H1 (cell line): Measurements from ENCODE around the gene ALDH1A2. TPM values are rescaled to one million over a fixed set of nuclear protein-coding genes. Genes with fewer than 3 reads are reported as not detected.

ENCODE experiments used
- CBX5 ChIP-seq: fragments of 300-800, 300-1000 bp; sonication (generic); IDR thresholded peaks from 2 replicates; pipeline ENCODE4 v1.7.1; 2016; ENCODE audit warnings: antibody characterized with exemption, low read length, low read depth
- CHD2 ChIP-seq: IDR thresholded peaks from 2 replicates; pipeline ENCODE4 v1.6.1; 2012; ENCODE audit warnings: low read length, improper control_type of control experiment
- CTCF ChIP-seq, 3 experiments: IDR thresholded peaks; 1 replicate in 2 of 3; 2 replicates in 1 of 3; pipeline versions ENCODE4 v1.5.1 to v1.6.1; 2011; ENCODE audit warnings: low read length in 3 of 3, mild to moderate bottlenecking in 3 of 3, inconsistent platforms in 2 of 3, low read depth in 1 of 3, moderate library complexity in 1 of 3; ENCODE audit not compliant: insufficient read depth in 1 of 3; ENCODE audit errors: control extremely low read depth in 1 of 3
- FOSL1 ChIP-seq: IDR thresholded peaks from 2 replicates; pipeline ENCODE4 v1.6.1; 2011; ENCODE audit warnings: mild to moderate bottlenecking, low read depth, low read length, moderate library complexity; ENCODE audit not compliant: insufficient read depth
- KDM5A ChIP-seq: fragments of 200-600 bp; IDR thresholded peaks from 2 replicates; pipeline ENCODE4 v1.7.1; 2012; ENCODE audit warnings: mild to moderate bottlenecking, low read length, inconsistent platforms, mixed read lengths
- SP2 ChIP-seq: IDR thresholded peaks from 2 replicates; pipeline ENCODE4 v1.6.1; 2012; ENCODE audit warnings: mild to moderate bottlenecking, low read length, inconsistent platforms
- TAF7 ChIP-seq: optimal IDR thresholded peaks from 2 replicates; pipeline ENCODE3; 2011; ENCODE audit warnings: low read depth, mild to moderate bottlenecking, inconsistent platforms, low read length, moderate library complexity, borderline replicate concordance
- TEAD4 ChIP-seq: IDR thresholded peaks from 2 replicates; pipeline ENCODE4 v1.6.1; 2012; ENCODE audit warnings: low read depth, low read length, inconsistent platforms, mixed read lengths
- polyA plus RNA-seq, 7 experiments: library from polyadenylated mRNA; depleted of rRNA in 3 of 7; stranded (reverse) in 5 of 7; unstranded in 2 of 7; fragments of >200 nt in 5 of 7; fragments of 200-250 nt in 2 of 7; gene quantifications; 1 replicate in 5 of 7; 2 replicates in 1 of 7; 4 replicates in 1 of 7; pipeline versions ENCODE4 v1.2.1 to v1.2.3, GENCODE V29; 2011 to 2013; ENCODE audit warnings: missing spikeins in 2 of 7, mixed read lengths in 2 of 7
- total RNA-seq: library from RNA; stranded (reverse); fragmentation: NEBNext Ultra II Directional; extraction: Animal tissue kit (Norgen Biotek cat#: 25700); gene quantifications from 2 replicates; pipeline ENCODE4 v1.2.1, GENCODE V29; 2021
- TF ChIP-seq, protein P1 (sequence below): fragments of 300-600 bp; sonication (generic); IDR thresholded peaks from 2 replicates; pipeline ENCODE4 v1.7.1; 2012; ENCODE audit warnings: low read length, moderate library complexity, mild to moderate bottlenecking, inconsistent platforms; ENCODE audit not compliant: insufficient replicate concordance

The ALDH1A2 gene
- total and polyA plus RNA-seq, 2 of the 8 experiments (the other 6 are each of a cell fraction or from before 2014, with no cell fraction given) = 0.06 to 0.24 TPM

- TF ChIP-seq, protein P1, sequence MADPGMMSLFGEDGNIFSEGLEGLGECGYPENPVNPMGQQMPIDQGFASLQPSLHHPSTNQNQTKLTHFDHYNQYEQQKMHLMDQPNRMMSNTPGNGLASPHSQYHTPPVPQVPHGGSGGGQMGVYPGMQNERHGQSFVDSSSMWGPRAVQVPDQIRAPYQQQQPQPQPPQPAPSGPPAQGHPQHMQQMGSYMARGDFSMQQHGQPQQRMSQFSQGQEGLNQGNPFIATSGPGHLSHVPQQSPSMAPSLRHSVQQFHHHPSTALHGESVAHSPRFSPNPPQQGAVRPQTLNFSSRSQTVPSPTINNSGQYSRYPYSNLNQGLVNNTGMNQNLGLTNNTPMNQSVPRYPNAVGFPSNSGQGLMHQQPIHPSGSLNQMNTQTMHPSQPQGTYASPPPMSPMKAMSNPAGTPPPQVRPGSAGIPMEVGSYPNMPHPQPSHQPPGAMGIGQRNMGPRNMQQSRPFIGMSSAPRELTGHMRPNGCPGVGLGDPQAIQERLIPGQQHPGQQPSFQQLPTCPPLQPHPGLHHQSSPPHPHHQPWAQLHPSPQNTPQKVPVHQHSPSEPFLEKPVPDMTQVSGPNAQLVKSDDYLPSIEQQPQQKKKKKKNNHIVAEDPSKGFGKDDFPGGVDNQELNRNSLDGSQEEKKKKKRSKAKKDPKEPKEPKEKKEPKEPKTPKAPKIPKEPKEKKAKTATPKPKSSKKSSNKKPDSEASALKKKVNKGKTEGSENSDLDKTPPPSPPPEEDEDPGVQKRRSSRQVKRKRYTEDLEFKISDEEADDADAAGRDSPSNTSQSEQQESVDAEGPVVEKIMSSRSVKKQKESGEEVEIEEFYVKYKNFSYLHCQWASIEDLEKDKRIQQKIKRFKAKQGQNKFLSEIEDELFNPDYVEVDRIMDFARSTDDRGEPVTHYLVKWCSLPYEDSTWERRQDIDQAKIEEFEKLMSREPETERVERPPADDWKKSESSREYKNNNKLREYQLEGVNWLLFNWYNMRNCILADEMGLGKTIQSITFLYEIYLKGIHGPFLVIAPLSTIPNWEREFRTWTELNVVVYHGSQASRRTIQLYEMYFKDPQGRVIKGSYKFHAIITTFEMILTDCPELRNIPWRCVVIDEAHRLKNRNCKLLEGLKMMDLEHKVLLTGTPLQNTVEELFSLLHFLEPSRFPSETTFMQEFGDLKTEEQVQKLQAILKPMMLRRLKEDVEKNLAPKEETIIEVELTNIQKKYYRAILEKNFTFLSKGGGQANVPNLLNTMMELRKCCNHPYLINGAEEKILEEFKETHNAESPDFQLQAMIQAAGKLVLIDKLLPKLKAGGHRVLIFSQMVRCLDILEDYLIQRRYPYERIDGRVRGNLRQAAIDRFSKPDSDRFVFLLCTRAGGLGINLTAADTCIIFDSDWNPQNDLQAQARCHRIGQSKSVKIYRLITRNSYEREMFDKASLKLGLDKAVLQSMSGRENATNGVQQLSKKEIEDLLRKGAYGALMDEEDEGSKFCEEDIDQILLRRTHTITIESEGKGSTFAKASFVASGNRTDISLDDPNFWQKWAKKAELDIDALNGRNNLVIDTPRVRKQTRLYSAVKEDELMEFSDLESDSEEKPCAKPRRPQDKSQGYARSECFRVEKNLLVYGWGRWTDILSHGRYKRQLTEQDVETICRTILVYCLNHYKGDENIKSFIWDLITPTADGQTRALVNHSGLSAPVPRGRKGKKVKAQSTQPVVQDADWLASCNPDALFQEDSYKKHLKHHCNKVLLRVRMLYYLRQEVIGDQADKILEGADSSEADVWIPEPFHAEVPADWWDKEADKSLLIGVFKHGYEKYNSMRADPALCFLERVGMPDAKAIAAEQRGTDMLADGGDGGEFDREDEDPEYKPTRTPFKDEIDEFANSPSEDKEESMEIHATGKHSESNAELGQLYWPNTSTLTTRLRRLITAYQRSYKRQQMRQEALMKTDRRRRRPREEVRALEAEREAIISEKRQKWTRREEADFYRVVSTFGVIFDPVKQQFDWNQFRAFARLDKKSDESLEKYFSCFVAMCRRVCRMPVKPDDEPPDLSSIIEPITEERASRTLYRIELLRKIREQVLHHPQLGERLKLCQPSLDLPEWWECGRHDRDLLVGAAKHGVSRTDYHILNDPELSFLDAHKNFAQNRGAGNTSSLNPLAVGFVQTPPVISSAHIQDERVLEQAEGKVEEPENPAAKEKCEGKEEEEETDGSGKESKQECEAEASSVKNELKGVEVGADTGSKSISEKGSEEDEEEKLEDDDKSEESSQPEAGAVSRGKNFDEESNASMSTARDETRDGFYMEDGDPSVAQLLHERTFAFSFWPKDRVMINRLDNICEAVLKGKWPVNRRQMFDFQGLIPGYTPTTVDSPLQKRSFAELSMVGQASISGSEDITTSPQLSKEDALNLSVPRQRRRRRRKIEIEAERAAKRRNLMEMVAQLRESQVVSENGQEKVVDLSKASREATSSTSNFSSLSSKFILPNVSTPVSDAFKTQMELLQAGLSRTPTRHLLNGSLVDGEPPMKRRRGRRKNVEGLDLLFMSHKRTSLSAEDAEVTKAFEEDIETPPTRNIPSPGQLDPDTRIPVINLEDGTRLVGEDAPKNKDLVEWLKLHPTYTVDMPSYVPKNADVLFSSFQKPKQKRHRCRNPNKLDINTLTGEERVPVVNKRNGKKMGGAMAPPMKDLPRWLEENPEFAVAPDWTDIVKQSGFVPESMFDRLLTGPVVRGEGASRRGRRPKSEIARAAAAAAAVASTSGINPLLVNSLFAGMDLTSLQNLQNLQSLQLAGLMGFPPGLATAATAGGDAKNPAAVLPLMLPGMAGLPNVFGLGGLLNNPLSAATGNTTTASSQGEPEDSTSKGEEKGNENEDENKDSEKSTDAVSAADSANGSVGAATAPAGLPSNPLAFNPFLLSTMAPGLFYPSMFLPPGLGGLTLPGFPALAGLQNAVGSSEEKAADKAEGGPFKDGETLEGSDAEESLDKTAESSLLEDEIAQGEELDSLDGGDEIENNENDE = no peak
- TF ChIP-seq CBX5 = no peak
- TF ChIP-seq KDM5A = no peak
- TF ChIP-seq TEAD4 = no peak
- TF ChIP-seq CTCF (IDR thresholded peaks at IDR 0.05; ENCODE audit: control extremely low read depth in 1 of 3, insufficient read depth in 1 of 3, low read depth in 1 of 3, low read length in 3 of 3) = no peak
- no peak for TF ChIP-seq FOSL1
- no peak for TF ChIP-seq TAF7
- TF ChIP-seq SP2 = no peak
- TF ChIP-seq CHD2 = no peak
Observed at GRCh38 chr15:58096529-58097084, 31.1 kb upstream of the ALDH1A2 start (continued).
